ENCODE measurements around the gene AUTS2. TPM values are rescaled to one million over a fixed set of nuclear protein-coding genes. Genes with fewer than 3 reads are reported as not detected.

Gene AUTS2
- total RNA-seq, 1 experiment from 2014 or later: 42.1 TPM

- H3K4me3 ChIP-seq (ENCODE audit: low read depth, low read length, poor library complexity, severe bottlenecking): no peak overlapping the region
- CTCF ChIA-PET: no interaction called here
- H3K27me3 ChIP-seq (replicated peaks; ENCODE audit: insufficient read depth, low read depth, low read length, poor library complexity): peaks cover 6% of the 10 kb centered on the region
- POLR2A ChIA-PET (ENCODE audit: low non-redundant PET): interaction anchor here (0.6 kb wide), 1 partner anchor 25 kb away, joined by 3 read pairs; no protein-coding TSS in a partner anchor
- intact Hi-C loops (cut with micrococcal nuclease; ENCODE audit: unreplicated experiment): loop anchor here (10.0 kb wide), 1 partner anchor 305 kb away; no protein-coding TSS in a partner anchor
- TF ChIP-seq CTCF (conservative IDR thresholded peaks at IDR 0.05; ENCODE audit: low read depth, low read length) (no peak), EZH2 (IDR thresholded peaks at IDR 0.05; ENCODE audit: borderline replicate concordance, low read depth, low read length, poor library complexity, severe bottlenecking) (no peak)
- H3K4me1 ChIP-seq (ENCODE audit: insufficient read depth, low read length, poor library complexity, severe bottlenecking): peaks cover 7% of the 10 kb centered on the region
- no peak overlapping the region for H3K27ac ChIP-seq (ENCODE audit: low read depth, low read length, poor library complexity, severe bottlenecking)
- H3K9me3 ChIP-seq (ENCODE audit: low read depth, low read length, poor library complexity, severe bottlenecking): no peaks in the 10 kb centered on the region
- no peak for DNase-seq (ENCODE audit: low spot score)
- no peaks in the 10 kb centered on the region for H3K36me3 ChIP-seq (ENCODE audit: insufficient read depth, low read length, poor library complexity, severe bottlenecking)
- no TSS peak for BruUV-seq (replicated peaks)
These were observed 902.0 kb downstream of the AUTS2 start for GRCh38 chr7:70500261-70500660.

DNA sequence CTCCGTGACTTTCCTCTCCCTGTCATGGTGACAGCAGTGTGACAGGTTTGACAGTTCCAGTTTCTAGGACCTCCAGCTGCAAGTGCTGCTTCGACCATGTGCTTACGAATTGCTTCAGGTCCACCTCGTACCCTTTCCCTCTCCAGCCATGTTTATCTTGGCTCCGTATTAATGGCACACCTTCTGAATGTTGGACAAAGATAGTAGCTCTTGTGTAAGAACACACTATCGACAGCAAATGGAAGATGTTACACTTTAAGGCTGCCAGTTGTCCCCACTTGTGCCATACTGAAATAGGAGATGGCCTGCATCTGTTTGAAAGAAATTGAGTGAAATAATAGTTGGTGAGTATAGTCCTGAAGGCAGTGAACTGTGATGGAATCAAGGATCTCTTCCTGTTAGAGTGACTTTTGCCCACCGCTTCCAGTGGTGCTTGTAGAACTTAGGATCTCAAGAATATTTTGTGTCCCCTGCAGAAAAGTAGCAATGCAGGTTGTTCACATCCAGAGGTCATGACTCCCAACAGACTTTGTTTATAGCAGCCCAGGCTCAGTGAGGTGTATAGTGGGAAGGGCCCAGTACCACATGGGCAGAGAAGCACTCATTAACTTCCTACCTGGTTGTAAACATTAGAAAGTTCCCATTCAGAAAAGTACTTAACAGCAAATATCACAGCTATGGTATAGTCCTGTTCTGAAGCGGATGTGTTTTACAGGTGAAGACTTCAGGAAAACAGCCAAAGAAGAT, 904.0 kb downstream of the AUTS2 start:
- no peak overlapping the region for H3K4me3 ChIP-seq (ENCODE audit: low read depth, low read length, poor library complexity, severe bottlenecking)
- BruUV-seq (replicated peaks): no TSS peak
- H3K27me3 ChIP-seq (replicated peaks; ENCODE audit: insufficient read depth, low read depth, low read length, poor library complexity): peaks cover 6% of the 10 kb centered on the region
- H3K4me1 ChIP-seq (ENCODE audit: insufficient read depth, low read length, poor library complexity, severe bottlenecking): peaks cover 7% of the 10 kb centered on the region
- H3K27ac ChIP-seq (ENCODE audit: low read depth, low read length, poor library complexity, severe bottlenecking): no peak overlapping the region
- H3K36me3 ChIP-seq (ENCODE audit: insufficient read depth, low read length, poor library complexity, severe bottlenecking): no peaks in the 10 kb centered on the region
- intact Hi-C loops (cut with micrococcal nuclease; ENCODE audit: unreplicated experiment): loop anchor here (10.0 kb wide), 1 partner anchor 307 kb away; no protein-coding TSS in a partner anchor
- TF ChIP-seq EZH2 (IDR thresholded peaks at IDR 0.05; ENCODE audit: borderline replicate concordance, low read depth, low read length, poor library complexity, severe bottlenecking) (no peak), CTCF (conservative IDR thresholded peaks at IDR 0.05; ENCODE audit: low read depth, low read length) (no peak)
- no peak for DNase-seq (ENCODE audit: low spot score)
- POLR2A ChIA-PET (ENCODE audit: low non-redundant PET): no interaction called here
- CTCF ChIA-PET: no interaction called here
- H3K9me3 ChIP-seq (ENCODE audit: low read depth, low read length, poor library complexity, severe bottlenecking): no peaks in the 10 kb centered on the region

GRCh38 chr7:70504254-70504653, 906.0 kb downstream of the AUTS2 start:
- no TSS peak for BruUV-seq (replicated peaks)
- TF ChIP-seq EZH2 (IDR thresholded peaks at IDR 0.05; ENCODE audit: borderline replicate concordance, low read depth, low read length, poor library complexity, severe bottlenecking) (no peak), CTCF (conservative IDR thresholded peaks at IDR 0.05; ENCODE audit: low read depth, low read length) (no peak)
- intact Hi-C loops (cut with micrococcal nuclease; ENCODE audit: unreplicated experiment): loop anchor here (10.0 kb wide), 1 partner anchor 309 kb away; no protein-coding TSS in a partner anchor

More at GRCh38 chr7:70504254-70504653, 906.0 kb downstream of the AUTS2 start:
- POLR2A ChIA-PET (ENCODE audit: low non-redundant PET): no interaction called here
- no peak overlapping the region for H3K4me3 ChIP-seq (ENCODE audit: low read depth, low read length, poor library complexity, severe bottlenecking)
- H3K4me1 ChIP-seq (ENCODE audit: insufficient read depth, low read length, poor library complexity, severe bottlenecking): no peaks in the 10 kb centered on the region
- H3K27me3 ChIP-seq (replicated peaks; ENCODE audit: insufficient read depth, low read depth, low read length, poor library complexity): peaks cover 6% of the 10 kb centered on the region
- DNase-seq (ENCODE audit: low spot score): no peak
- H3K9me3 ChIP-seq (ENCODE audit: low read depth, low read length, poor library complexity, severe bottlenecking): no peaks in the 10 kb centered on the region
- no peak overlapping the region for H3K27ac ChIP-seq (ENCODE audit: low read depth, low read length, poor library complexity, severe bottlenecking)
- CTCF ChIA-PET: no interaction called here
- no peaks in the 10 kb centered on the region for H3K36me3 ChIP-seq (ENCODE audit: insufficient read depth, low read length, poor library complexity, severe bottlenecking)

Measured in A673 (cell line).